Measurements from ENCODE around the gene ALG14.
"Not testable (repeated sequence)": the region's sequence is repeated elsewhere in the genome, so short reads cannot be mapped to it uniquely, and the experiment has no call there.

Gene ALG14

GRCh38 chr1:95072532-95073419, at the start of gene ALG14:
TSS of gene ALG14 (minus strand) at chr1:95072951. CDS start at chr1:95072898, 53 bp downstream.
- DNase-seq (ENCODE audit: low read depth in 3 of 3, low spot score in 1 of 3): peak; percentile 80 to 83 (median 80)

GRCh38 chr1:95122151-95122697, 49.5 kb upstream of the ALG14 start:
- no peak for DNase-seq (ENCODE audit: low read depth in 3 of 3, low spot score in 1 of 3)

- DNase-seq (ENCODE audit: low read depth in 3 of 3, low spot score in 1 of 3): no peak
These were observed 46.5 kb upstream of the ALG14 start for GRCh38 chr1:95119273-95119672.

- no peak for DNase-seq (ENCODE audit: low read depth in 3 of 3, low spot score in 1 of 3)
These were observed 46.0 kb upstream of the ALG14 start for GRCh38 chr1:95118710-95119109.

GRCh38 chr1:95118067-95118499, 45.3 kb upstream of the ALG14 start:
- no peak for DNase-seq (ENCODE audit: low read depth in 3 of 3, low spot score in 1 of 3)

GRCh38 chr1:95117207-95118066, 44.7 kb upstream of the ALG14 start, which contains the start of gene TLCD4:
TSS of gene TLCD4 (plus strand) at chr1:95117355. CDS start at chr1:95143902, 26,547 bp downstream.
- peak in 1 of 3 donors; percentile 22 for DNase-seq (ENCODE audit: low read depth in 3 of 3, low spot score in 1 of 3)

- DNase-seq (ENCODE audit: low read depth in 3 of 3, low spot score in 1 of 3): peak in 1 of 3 donors; percentile 18
These were observed 43.9 kb upstream of the ALG14 start for GRCh38 chr1:95116580-95117206.

- DNase-seq (ENCODE audit: low read depth in 3 of 3, low spot score in 1 of 3): no peak
These were observed 43.0 kb upstream of the ALG14 start for GRCh38 chr1:95115708-95116137.

- no peak for DNase-seq (ENCODE audit: low read depth in 3 of 3, low spot score in 1 of 3)
These were observed 40.9 kb upstream of the ALG14 start for GRCh38 chr1:95113684-95114083.

GRCh38 chr1:95111014-95111413, 38.3 kb upstream of the ALG14 start:
- DNase-seq (ENCODE audit: low read depth in 3 of 3, low spot score in 1 of 3): no peak

GRCh38 chr1:95108792-95109191, 36.0 kb upstream of the ALG14 start:
- DNase-seq (ENCODE audit: low read depth in 3 of 3, low spot score in 1 of 3): no peak

GRCh38 chr1:95098196-95098595, 25.4 kb upstream of the ALG14 start:
- no peak for DNase-seq (ENCODE audit: low read depth in 3 of 3, low spot score in 1 of 3)

GRCh38 chr1:95097426-95097825, 24.7 kb upstream of the ALG14 start:
- DNase-seq (ENCODE audit: low read depth in 3 of 3, low spot score in 1 of 3): no peak

GRCh38 chr1:95096218-95096841, 23.6 kb upstream of the ALG14 start:
- DNase-seq (ENCODE audit: low read depth in 3 of 3, low spot score in 1 of 3): no peak

- DNase-seq (ENCODE audit: low read depth in 3 of 3, low spot score in 1 of 3): no peak
These were observed 23.1 kb upstream of the ALG14 start for GRCh38 chr1:95095833-95096217.

- no peak for DNase-seq (ENCODE audit: low read depth in 3 of 3, low spot score in 1 of 3)
These were observed 22.2 kb upstream of the ALG14 start for GRCh38 chr1:95094923-95095322.

GRCh38 chr1:95093296-95093695, 20.5 kb upstream of the ALG14 start:
- DNase-seq (ENCODE audit: low read depth in 3 of 3, low spot score in 1 of 3): no peak

- not testable (repeated sequence) for DNase-seq (ENCODE audit: low read depth in 3 of 3, low spot score in 1 of 3)
These were observed 20.1 kb upstream of the ALG14 start for GRCh38 chr1:95092891-95093290.

GRCh38 chr1:95091290-95091689, 18.5 kb upstream of the ALG14 start:
- DNase-seq (ENCODE audit: low read depth in 3 of 3, low spot score in 1 of 3): not testable (repeated sequence)

GRCh38 chr1:95089650-95090287, 17.0 kb upstream of the ALG14 start:
- no peak for DNase-seq (ENCODE audit: low read depth in 3 of 3, low spot score in 1 of 3)
